ENCODE data around the gene ATG16L1. TPM values are rescaled to one million over a fixed set of nuclear protein-coding genes. Genes with fewer than 3 reads are reported as not detected.
A peak's percentile ranks its signal among the peaks of the same experiment; 100 is the strongest.

The ATG16L1 gene
- total RNA-seq, 4 donors from 2014 or later = 12.3 to 38.0 (median 22.8) TPM

GRCh38 chr2:233252227-233252626, 754 bp downstream of the ATG16L1 start:
- TF ChIP-seq, protein P1, sequence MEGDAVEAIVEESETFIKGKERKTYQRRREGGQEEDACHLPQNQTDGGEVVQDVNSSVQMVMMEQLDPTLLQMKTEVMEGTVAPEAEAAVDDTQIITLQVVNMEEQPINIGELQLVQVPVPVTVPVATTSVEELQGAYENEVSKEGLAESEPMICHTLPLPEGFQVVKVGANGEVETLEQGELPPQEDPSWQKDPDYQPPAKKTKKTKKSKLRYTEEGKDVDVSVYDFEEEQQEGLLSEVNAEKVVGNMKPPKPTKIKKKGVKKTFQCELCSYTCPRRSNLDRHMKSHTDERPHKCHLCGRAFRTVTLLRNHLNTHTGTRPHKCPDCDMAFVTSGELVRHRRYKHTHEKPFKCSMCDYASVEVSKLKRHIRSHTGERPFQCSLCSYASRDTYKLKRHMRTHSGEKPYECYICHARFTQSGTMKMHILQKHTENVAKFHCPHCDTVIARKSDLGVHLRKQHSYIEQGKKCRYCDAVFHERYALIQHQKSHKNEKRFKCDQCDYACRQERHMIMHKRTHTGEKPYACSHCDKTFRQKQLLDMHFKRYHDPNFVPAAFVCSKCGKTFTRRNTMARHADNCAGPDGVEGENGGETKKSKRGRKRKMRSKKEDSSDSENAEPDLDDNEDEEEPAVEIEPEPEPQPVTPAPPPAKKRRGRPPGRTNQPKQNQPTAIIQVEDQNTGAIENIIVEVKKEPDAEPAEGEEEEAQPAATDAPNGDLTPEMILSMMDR (IDR thresholded peaks at IDR 0.05) = no peak
- TF ChIP-seq POLR2A (IDR thresholded peaks at IDR 0.05) = no peak
- intact Hi-C loops (cut with DNase I) = no loop called here
- H3K27ac ChIP-seq = peak overlapping the region; percentile 91 to 97 (median 92)
- DNase-seq = no peak
- 0 to 1% methylated on average over 17 to 18 of the region's 18 CpGs for WGBS, 2 donors
- H3K4me3 ChIP-seq = peak overlapping the region; percentile 81 to 98 (median 90)
- peaks cover 0 to 37% (median 7%) of the 10 kb centered on the region in 3 donors for H3K36me3 ChIP-seq
- no peaks in the 10 kb centered on the region for H3K9me3 ChIP-seq
- H3K4me1 ChIP-seq = peaks cover 7 to 51% (median 20%) of the 10 kb centered on the region in 3 donors
- H3K27me3 ChIP-seq = no peaks in the 10 kb centered on the region

DNA sequence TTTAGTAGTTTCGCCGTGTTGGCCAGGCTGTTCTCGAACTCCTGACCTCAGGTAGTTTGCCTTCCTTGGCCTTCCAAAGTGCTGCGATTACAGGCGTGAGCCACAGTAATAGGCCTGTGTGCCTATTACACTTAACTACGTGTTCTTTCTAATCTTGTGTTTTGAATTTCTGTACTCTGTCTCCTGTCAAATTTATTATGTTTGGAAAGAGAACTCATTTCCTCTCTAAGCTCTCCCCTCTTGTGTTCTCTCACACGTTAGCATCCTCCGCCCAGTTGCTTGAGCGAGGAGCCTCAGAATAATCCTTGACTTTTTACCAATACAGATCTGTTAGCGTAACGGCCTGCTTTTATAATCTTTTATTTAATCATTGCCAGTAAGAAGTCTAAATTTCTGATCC, 3.7 kb downstream of the ATG16L1 start:
- TF ChIP-seq POLR2A (IDR thresholded peaks at IDR 0.05) = no peak
- TF ChIP-seq, protein P1 (IDR thresholded peaks at IDR 0.05) = no peak
- intact Hi-C loops (cut with DNase I) = no loop called here
- no peak overlapping the region for H3K4me3 ChIP-seq
- WGBS, 2 donors = 86 to 88% methylated on average over 11 of the region's 11 CpGs
- H3K27ac ChIP-seq = no peak overlapping the region
- H3K4me1 ChIP-seq = peaks cover 7 to 37% (median 18%) of the 10 kb centered on the region in 3 donors
- no peaks in the 10 kb centered on the region for H3K27me3 ChIP-seq
- DNase-seq = no peak
- peaks cover 0 to 66% (median 11%) of the 10 kb centered on the region in 3 donors for H3K36me3 ChIP-seq
- no peaks in the 10 kb centered on the region for H3K9me3 ChIP-seq

DNA sequence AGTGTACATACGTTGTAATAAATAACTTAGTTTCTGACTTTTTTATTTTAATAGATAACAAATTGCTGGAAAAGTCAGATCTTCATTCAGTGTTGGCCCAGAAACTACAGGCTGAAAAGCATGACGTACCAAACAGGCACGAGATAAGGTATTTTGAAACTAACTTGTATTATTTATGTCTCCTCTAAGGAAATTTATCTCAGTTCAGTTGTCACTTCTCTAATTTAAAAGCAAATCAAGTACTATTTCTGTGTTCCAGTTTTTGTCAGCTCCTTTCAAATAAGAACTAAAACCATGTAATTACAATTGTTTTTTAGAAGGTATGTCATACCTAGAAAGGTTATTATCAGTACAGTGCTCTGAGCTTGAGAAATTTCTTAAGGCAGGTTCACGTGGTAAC, 4.6 kb downstream of the ATG16L1 start:
- Histone ChIP-seq H3K27me3 (no peaks in the 10 kb centered on the region), H3K4me1 (peaks cover 7 to 34% (median 18%) of the 10 kb centered on the region in 3 donors)
- WGBS, 2 donors = 69 to 85% methylated on average over 4 of the region's 4 CpGs

DNA sequence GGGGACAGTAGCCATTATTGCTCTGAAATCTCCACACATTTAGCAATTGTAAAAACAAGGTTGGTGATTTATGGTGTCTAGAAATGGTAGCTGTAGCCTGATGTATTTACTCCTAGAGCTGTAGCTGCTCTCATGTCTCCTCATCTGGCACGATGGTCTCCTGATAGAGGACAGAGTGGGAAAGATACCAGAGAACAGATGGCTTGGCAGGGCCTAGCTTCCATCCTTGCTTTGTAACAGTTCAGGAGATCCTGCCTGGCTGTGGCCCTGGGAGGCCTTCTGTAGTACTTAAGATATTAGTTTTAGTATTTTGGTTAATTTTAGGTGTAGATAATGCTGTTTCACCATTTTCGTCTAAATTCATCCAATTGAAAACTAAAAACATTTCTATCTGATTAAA, 6.7 kb downstream of the ATG16L1 start:
- Histone ChIP-seq H3K4me1 (peaks cover 7 to 20% (median 11%) of the 10 kb centered on the region in 3 donors), H3K36me3 (peaks cover 3 to 97% (median 23%) of the 10 kb centered on the region in 3 donors), H3K4me3 (no peak overlapping the region), H3K27me3 (no peaks in the 10 kb centered on the region), H3K9me3 (no peaks in the 10 kb centered on the region), H3K27ac (no peak overlapping the region)
- TF ChIP-seq POLR2A (IDR thresholded peaks at IDR 0.05) = no peak
- TF ChIP-seq, protein P1 (IDR thresholded peaks at IDR 0.05) = no peak
- DNase-seq = no peak
- intact Hi-C loops (cut with DNase I) = no loop called here
- WGBS, 2 donors = 91% methylated on average over 2 of the region's 2 CpGs

More for the DNA sequence above, 4.6 kb downstream of the ATG16L1 start:
- no peak for TF ChIP-seq POLR2A (IDR thresholded peaks at IDR 0.05)
- TF ChIP-seq, protein P1 (IDR thresholded peaks at IDR 0.05) = no peak
- intact Hi-C loops (cut with DNase I) = no loop called here
- DNase-seq = no peak
- Histone ChIP-seq H3K9me3 (no peaks in the 10 kb centered on the region), H3K27ac (no peak overlapping the region), H3K36me3 (peaks cover 0 to 75% (median 11%) of the 10 kb centered on the region in 3 donors), H3K4me3 (no peak overlapping the region)

DNA sequence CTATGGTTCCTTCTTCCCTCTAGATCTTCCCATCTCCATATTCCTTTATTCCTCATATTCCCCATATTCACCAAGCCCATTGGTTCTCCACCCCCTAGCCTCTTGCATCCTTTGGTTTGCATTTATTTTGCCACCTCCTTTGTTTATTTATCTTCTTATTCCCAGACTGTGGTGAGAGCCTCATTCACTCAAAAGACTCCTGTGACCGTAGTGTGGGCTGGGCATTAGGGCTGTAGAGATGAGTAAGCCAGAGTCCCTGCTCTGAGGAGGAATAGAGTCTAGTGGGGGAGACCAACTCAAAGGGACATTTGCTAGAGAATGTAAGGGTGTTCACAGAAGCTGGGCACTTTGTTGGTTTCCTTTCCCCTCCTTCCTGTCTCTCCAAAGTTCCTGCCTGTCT, 8.3 kb downstream of the ATG16L1 start:
- peaks cover 18 to 100% (median 36%) of the 10 kb centered on the region in 3 donors for H3K36me3 ChIP-seq
- H3K9me3 ChIP-seq = no peaks in the 10 kb centered on the region
- TF ChIP-seq, protein P1 (IDR thresholded peaks at IDR 0.05) = no peak
- no peak for TF ChIP-seq POLR2A (IDR thresholded peaks at IDR 0.05)
- no peak overlapping the region for H3K27ac ChIP-seq
- 86 to 91% methylated on average over 1 of the region's 1 CpG for WGBS, 2 donors
- no peak for DNase-seq
- H3K4me1 ChIP-seq = peaks cover 0 to 7% (median 0%) of the 10 kb centered on the region in 3 donors
- H3K4me3 ChIP-seq = no peak overlapping the region
- intact Hi-C loops (cut with DNase I) = no loop called here
- H3K27me3 ChIP-seq = no peaks in the 10 kb centered on the region

All from esophagus squamous epithelium (tissue), 5 donors.